GM12891 (cell line): Measurements from ENCODE around the gene POLDIP2.

ENCODE experiments used
- POLR2A ChIP-seq: IDR thresholded peaks from 2 replicates; pipeline ENCODE4 v1.6.1; 2011; ENCODE audit warnings: low read depth, low read length, control low read depth
- POLR2AphosphoS5 ChIP-seq: IDR thresholded peaks from 2 replicates; pipeline ENCODE4 v1.6.1; 2011; ENCODE audit warnings: low read depth, low read length, control low read depth
- TAF1 ChIP-seq: IDR thresholded peaks from 2 replicates; pipeline ENCODE4 v1.6.1; 2011; ENCODE audit warnings: low read depth, low read length, control low read depth

- no peak for TF ChIP-seq POLR2AphosphoS5
- no peak for TF ChIP-seq POLR2A
- no peak for TF ChIP-seq TAF1
Measured at GRCh38 chr17:28339431-28339830, 17.9 kb downstream of the POLDIP2 start.
